ENCODE results near the gene TMEM161A. TPM values are rescaled to one million over a fixed set of nuclear protein-coding genes. Genes with fewer than 3 reads are reported as not detected.
"Not testable (repeated sequence)": the region's sequence is repeated elsewhere in the genome, so short reads cannot be mapped to it uniquely, and the experiment has no call there.

Gene TMEM161A
- polyA plus RNA-seq, 2 donors: 17.6 to 19.1 TPM

DNA sequence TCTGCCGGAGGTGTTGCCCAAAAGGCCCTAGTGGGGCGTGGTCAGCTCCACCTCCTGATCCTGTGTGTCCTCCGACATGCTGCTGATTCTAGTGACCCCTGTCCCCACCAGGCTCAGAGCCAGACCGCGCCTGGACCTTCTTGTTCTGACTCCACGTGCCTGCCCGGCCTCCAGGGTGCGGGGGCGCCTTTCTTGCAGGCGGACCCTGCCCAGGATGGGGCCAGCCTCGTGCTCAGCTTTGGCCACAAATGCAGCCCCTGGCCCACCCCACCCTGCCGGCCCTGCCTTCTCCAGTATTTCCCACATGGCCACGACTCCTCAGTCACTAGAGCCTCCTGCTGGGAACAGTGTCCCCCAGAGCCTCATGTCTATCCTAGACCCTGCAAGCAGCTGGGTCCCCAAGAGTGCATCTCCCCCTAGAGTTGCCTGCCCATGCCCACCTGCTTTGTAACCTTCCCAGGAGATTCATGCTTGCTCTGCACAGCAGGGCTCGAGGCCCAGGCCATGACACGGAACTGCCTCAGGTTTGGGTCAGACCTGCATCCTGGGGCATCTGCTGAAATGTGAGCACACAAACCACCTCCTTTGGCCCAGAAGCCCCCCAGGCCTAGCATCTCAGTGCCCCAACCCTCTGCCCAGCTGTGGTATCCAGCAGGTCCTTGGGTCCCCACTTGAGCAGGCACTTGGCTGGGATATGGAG, 27.0 kb downstream of the TMEM161A start:
- H3K27ac ChIP-seq (ENCODE audit: low read depth in 2 of 2, low read length in 1 of 2): no peak overlapping the region
- WGBS, 2 donors: 76 to 79% methylated on average over 14 to 15 of the region's 15 CpGs

DNA sequence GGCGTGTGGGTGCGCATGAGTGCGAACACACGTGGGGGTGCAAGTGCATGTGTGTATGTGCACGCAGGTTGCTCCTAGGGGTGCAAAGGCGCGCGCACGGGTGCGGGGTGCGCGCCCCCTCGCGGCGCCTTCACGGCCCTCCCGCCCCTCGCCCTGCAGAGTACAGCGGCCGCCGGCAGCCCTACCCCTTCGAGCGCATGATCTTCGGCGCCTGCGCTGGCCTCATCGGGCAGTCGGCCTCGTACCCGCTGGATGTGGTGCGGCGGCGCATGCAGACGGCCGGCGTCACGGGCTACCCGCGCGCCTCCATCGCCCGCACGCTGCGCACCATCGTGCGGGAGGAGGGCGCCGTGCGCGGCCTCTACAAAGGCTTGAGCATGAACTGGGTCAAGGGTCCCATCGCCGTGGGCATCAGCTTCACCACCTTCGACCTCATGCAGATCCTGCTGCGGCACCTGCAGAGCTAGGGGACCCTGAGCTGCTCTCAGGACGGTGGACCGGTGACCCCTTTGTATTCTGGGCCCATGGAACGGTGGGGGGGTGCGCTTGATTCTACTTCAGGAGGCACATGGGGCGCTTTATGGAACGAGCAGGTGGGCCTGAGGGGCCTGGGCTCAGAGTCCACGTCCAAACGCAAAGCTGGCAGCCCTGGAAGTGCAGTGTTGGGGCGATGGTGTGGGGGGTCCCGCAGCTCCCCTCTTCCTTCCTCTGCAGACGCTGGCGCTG, 27.7 kb downstream of the TMEM161A start:
- H3K27ac ChIP-seq (ENCODE audit: low read depth in 2 of 2, low read length in 1 of 2): no peak overlapping the region
- H3K36me3 ChIP-seq (ENCODE audit: control insufficient read depth in 2 of 2, insufficient read depth in 2 of 2, low read length in 1 of 2): peaks cover 0 to 2% of the 10 kb centered on the region in 2 donors
- H3K27me3 ChIP-seq (ENCODE audit: control insufficient read depth in 1 of 2, insufficient read depth in 2 of 2, low read length in 2 of 2): no peaks in the 10 kb centered on the region
- H3K4me3 ChIP-seq (ENCODE audit: low read depth in 1 of 2, low read length in 2 of 2): no peak overlapping the region
- no peaks in the 10 kb centered on the region for H3K9me3 ChIP-seq (ENCODE audit: control insufficient read depth in 2 of 2, insufficient read depth in 1 of 2, low read depth in 1 of 2, low read length in 1 of 2)
- WGBS, 2 donors: 25 to 29% methylated on average over 44 to 66 of the region's 66 CpGs
- peaks cover 5 to 7% of the 10 kb centered on the region in 2 donors for H3K4me1 ChIP-seq (ENCODE audit: control insufficient read depth in 2 of 2, insufficient read depth in 2 of 2, low read length in 1 of 2)

More for the DNA sequence above, 27.0 kb downstream of the TMEM161A start:
- H3K9me3 ChIP-seq (ENCODE audit: control insufficient read depth in 2 of 2, insufficient read depth in 1 of 2, low read depth in 1 of 2, low read length in 1 of 2): no peaks in the 10 kb centered on the region
- H3K4me1 ChIP-seq (ENCODE audit: control insufficient read depth in 2 of 2, insufficient read depth in 2 of 2, low read length in 1 of 2): peaks cover 4 to 5% of the 10 kb centered on the region in 2 donors
- no peak overlapping the region for H3K4me3 ChIP-seq (ENCODE audit: low read depth in 1 of 2, low read length in 2 of 2)
- peaks cover 0 to 2% of the 10 kb centered on the region in 2 donors for H3K36me3 ChIP-seq (ENCODE audit: control insufficient read depth in 2 of 2, insufficient read depth in 2 of 2, low read length in 1 of 2)
- no peaks in the 10 kb centered on the region for H3K27me3 ChIP-seq (ENCODE audit: control insufficient read depth in 1 of 2, insufficient read depth in 2 of 2, low read length in 2 of 2)

DNA sequence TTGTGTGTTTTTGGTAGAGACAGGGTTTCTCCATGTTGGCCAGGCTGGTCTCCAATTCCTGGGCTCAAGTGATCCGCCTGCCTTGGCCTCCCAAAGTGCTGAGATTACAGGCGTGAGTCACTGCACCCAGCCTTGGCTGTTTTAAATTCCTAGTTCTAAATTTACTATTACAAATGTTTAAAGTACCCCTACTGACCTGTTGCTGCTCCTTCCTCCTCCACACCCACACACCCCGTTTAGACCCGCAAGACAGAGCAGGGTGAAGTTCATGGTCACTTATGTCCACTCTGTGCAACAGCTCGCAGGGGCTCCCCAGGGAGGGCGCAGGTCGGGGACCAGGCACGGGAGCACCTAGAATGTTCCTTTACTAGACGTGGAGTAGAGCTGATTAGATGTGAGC, 28.7 kb downstream of the TMEM161A start:
- H3K9me3 ChIP-seq (ENCODE audit: control insufficient read depth in 2 of 2, insufficient read depth in 1 of 2, low read depth in 1 of 2, low read length in 1 of 2): no peaks in the 10 kb centered on the region
- no peak overlapping the region for H3K27ac ChIP-seq (ENCODE audit: low read depth in 2 of 2, low read length in 1 of 2)
- H3K27me3 ChIP-seq (ENCODE audit: control insufficient read depth in 1 of 2, insufficient read depth in 2 of 2, low read length in 2 of 2): no peaks in the 10 kb centered on the region
- 73 to 76% methylated on average over 9 of the region's 9 CpGs for WGBS, 2 donors
- H3K36me3 ChIP-seq (ENCODE audit: control insufficient read depth in 2 of 2, insufficient read depth in 2 of 2, low read length in 1 of 2): peaks cover 0 to 2% of the 10 kb centered on the region in 2 donors
- no peak overlapping the region for H3K4me3 ChIP-seq (ENCODE audit: low read depth in 1 of 2, low read length in 2 of 2)
- peaks cover 5 to 7% of the 10 kb centered on the region in 2 donors for H3K4me1 ChIP-seq (ENCODE audit: control insufficient read depth in 2 of 2, insufficient read depth in 2 of 2, low read length in 1 of 2)

DNA sequence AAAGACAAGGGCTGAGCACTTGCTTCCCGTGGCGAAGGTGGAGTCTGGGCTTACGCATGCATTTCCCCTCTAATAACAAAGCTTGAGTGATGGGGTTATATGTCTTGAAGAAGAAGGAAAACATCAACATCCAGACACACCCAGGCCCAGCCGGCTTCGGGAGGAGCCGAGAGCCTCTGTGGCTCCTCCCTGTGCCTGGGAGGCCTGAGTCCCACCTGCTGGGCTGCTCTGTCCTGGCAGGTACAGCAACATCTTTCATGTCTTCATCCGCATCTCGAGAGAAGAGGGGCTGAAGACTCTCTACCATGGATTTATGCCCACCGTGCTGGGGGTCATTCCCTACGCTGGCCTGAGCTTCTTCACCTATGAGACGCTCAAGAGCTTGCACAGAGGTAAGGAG, 30.6 kb downstream of the TMEM161A start:
- Histone ChIP-seq H3K27me3 (ENCODE audit: control insufficient read depth in 1 of 2, insufficient read depth in 2 of 2, low read length in 2 of 2) (no peaks in the 10 kb centered on the region), H3K4me1 (ENCODE audit: control insufficient read depth in 2 of 2, insufficient read depth in 2 of 2, low read length in 1 of 2) (peaks cover 5 to 7% of the 10 kb centered on the region in 2 donors), H3K27ac (ENCODE audit: low read depth in 2 of 2, low read length in 1 of 2) (no peak overlapping the region), H3K9me3 (ENCODE audit: control insufficient read depth in 2 of 2, insufficient read depth in 1 of 2, low read depth in 1 of 2, low read length in 1 of 2) (no peaks in the 10 kb centered on the region), H3K4me3 (ENCODE audit: low read depth in 1 of 2, low read length in 2 of 2) (no peak overlapping the region), H3K36me3 (ENCODE audit: control insufficient read depth in 2 of 2, insufficient read depth in 2 of 2, low read length in 1 of 2) (peaks cover 0 to 2% of the 10 kb centered on the region in 2 donors)
- 78 to 86% methylated on average over 11 of the region's 11 CpGs for WGBS, 2 donors

DNA sequence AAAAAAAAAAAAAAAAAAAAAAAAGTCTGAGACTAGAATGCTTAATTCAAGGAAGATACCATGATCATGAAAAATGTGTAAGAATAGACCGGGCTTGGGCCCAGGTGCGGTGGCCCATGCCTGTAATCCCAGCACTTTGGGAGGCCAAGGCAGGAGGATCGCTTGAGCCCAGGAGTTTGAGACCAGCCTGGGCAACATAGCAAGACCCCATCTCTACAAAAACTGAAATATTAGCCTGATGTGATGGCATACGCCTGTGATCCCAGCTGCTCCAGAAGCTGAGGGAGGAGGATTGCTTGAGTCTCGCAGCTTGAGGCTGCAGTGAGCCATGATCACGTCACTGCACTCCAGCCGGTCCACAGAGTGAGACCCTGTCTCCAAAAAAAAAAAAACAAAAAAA, 31.3 kb downstream of the TMEM161A start:
- H3K27ac ChIP-seq (ENCODE audit: low read depth in 2 of 2, low read length in 1 of 2); H3K27me3 ChIP-seq (ENCODE audit: control insufficient read depth in 1 of 2, insufficient read depth in 2 of 2, low read length in 2 of 2); H3K9me3 ChIP-seq (ENCODE audit: control insufficient read depth in 2 of 2, insufficient read depth in 1 of 2, low read depth in 1 of 2, low read length in 1 of 2); H3K4me3 ChIP-seq (ENCODE audit: low read depth in 1 of 2, low read length in 2 of 2); H3K4me1 ChIP-seq (ENCODE audit: control insufficient read depth in 2 of 2, insufficient read depth in 2 of 2, low read length in 1 of 2); H3K36me3 ChIP-seq (ENCODE audit: control insufficient read depth in 2 of 2, insufficient read depth in 2 of 2, low read length in 1 of 2): not testable (repeated sequence)
- 97 to 98% methylated on average over 7 of the region's 7 CpGs for WGBS, 2 donors

DNA sequence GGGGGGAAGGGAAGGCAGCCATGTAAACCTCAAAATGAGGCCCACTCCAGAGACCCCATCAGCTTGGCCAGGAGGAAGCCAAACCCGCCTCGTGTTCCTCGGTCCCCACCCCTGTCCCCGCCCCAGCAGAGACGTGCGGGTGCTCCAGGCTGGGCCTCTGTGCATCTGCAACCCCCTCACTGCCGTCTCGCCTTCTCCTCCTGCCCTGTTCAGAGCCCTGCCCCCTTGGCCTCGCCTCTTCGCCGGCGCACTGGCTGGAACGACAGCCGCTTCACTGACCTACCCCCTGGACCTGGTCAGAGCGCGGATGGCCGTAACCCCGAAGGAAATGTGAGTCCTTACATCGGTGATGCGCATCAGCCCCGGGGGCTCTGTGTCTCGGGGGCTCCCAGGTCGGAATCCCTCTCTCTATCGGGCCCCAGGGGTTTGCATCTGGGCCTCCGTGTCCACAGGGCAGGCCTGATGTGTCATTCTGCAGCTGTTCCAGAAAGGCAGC, 32.2 kb downstream of the TMEM161A start:
- H3K4me3 ChIP-seq (ENCODE audit: low read depth in 1 of 2, low read length in 2 of 2): peak overlapping the region; percentile 12 to 21
- no peak overlapping the region for H3K27ac ChIP-seq (ENCODE audit: low read depth in 2 of 2, low read length in 1 of 2)
- peaks cover 0 to 3% of the 10 kb centered on the region in 2 donors for H3K9me3 ChIP-seq (ENCODE audit: control insufficient read depth in 2 of 2, insufficient read depth in 1 of 2, low read depth in 1 of 2, low read length in 1 of 2)
- H3K27me3 ChIP-seq (ENCODE audit: control insufficient read depth in 1 of 2, insufficient read depth in 2 of 2, low read length in 2 of 2): no peaks in the 10 kb centered on the region
- peaks cover 0 to 8% of the 10 kb centered on the region in 2 donors for H3K36me3 ChIP-seq (ENCODE audit: control insufficient read depth in 2 of 2, insufficient read depth in 2 of 2, low read length in 1 of 2)
- H3K4me1 ChIP-seq (ENCODE audit: control insufficient read depth in 2 of 2, insufficient read depth in 2 of 2, low read length in 1 of 2): peaks cover 5 to 7% of the 10 kb centered on the region in 2 donors
- WGBS, 2 donors: 36 to 42% methylated on average over 25 of the region's 25 CpGs

DNA sequence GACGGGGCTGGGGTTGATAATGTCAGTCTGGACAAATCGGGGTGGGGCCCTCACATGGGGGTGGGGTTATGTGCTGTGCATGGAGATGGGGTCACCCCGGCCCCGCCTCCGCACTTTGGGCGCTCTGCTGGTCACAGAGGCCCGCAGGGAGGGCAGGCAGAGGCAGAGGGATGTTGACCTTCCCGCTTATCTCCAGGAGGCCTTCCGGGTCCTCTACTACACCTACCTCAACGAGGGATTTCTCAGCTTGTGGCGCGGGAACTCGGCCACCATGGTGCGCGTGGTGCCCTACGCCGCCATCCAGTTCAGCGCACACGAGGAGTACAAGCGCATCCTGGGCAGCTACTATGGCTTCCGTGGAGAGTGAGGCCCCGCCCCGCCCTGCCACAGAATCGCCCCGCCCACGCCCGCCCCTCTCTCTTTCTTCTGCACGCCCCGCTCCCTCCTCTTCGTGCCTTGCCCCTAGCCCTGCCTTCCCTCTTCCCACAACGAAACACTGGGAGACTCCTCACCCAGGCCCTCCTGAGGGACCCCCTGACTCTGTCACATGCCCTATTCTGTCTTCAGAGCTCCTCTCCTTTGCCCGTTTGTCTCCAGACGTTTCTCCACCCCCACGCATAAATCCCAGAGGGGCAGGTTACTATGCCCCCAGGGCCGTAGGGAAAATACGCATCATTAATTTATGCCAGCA, 32.8 kb downstream of the TMEM161A start:
- Histone ChIP-seq H3K27ac (ENCODE audit: low read depth in 2 of 2, low read length in 1 of 2) (peak overlapping the region in 1 of 2 donors; percentile 62), H3K27me3 (ENCODE audit: control insufficient read depth in 1 of 2, insufficient read depth in 2 of 2, low read length in 2 of 2) (no peaks in the 10 kb centered on the region), H3K4me1 (ENCODE audit: control insufficient read depth in 2 of 2, insufficient read depth in 2 of 2, low read length in 1 of 2) (peaks cover 3 to 4% of the 10 kb centered on the region in 2 donors), H3K9me3 (ENCODE audit: control insufficient read depth in 2 of 2, insufficient read depth in 1 of 2, low read depth in 1 of 2, low read length in 1 of 2) (peaks cover 0 to 3% of the 10 kb centered on the region in 2 donors), H3K4me3 (ENCODE audit: low read depth in 1 of 2, low read length in 2 of 2) (peak overlapping the region; percentile 21 to 31), H3K36me3 (ENCODE audit: control insufficient read depth in 2 of 2, insufficient read depth in 2 of 2, low read length in 1 of 2) (peaks cover 0 to 8% of the 10 kb centered on the region in 2 donors)
- 26 to 28% methylated on average over 31 to 36 of the region's 36 CpGs for WGBS, 2 donors

DNA sequence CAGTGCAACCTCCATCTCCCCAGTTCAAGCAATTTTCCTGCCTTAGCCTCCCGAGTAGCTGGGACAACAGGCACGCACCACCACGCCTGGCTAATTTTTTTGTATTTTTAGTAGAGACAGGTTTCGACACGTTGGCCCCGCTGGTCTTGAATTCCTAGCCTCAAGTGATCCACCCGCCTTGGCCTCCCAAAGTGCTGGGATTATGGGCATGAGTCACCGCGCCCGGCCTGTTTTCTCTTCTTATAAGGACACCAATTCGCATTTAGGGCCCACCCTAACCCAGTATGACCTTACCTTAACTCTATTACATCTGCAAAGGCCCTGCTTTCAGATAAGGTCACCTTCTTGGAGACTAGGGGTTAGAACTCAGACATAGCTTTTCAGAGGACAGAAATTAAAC, 35.1 kb downstream of the TMEM161A start:
- Histone ChIP-seq H3K9me3 (ENCODE audit: control insufficient read depth in 2 of 2, insufficient read depth in 1 of 2, low read depth in 1 of 2, low read length in 1 of 2) (peaks cover 0 to 3% of the 10 kb centered on the region in 2 donors), H3K27ac (ENCODE audit: low read depth in 2 of 2, low read length in 1 of 2) (peak overlapping the region in 1 of 2 donors; percentile 14), H3K27me3 (ENCODE audit: control insufficient read depth in 1 of 2, insufficient read depth in 2 of 2, low read length in 2 of 2) (no peaks in the 10 kb centered on the region), H3K4me3 (ENCODE audit: low read depth in 1 of 2, low read length in 2 of 2) (no peak overlapping the region), H3K4me1 (ENCODE audit: control insufficient read depth in 2 of 2, insufficient read depth in 2 of 2, low read length in 1 of 2) (peaks cover 0 to 3% of the 10 kb centered on the region in 2 donors), H3K36me3 (ENCODE audit: control insufficient read depth in 2 of 2, insufficient read depth in 2 of 2, low read length in 1 of 2) (peaks cover 0 to 8% of the 10 kb centered on the region in 2 donors)
- WGBS, 2 donors: 60 to 74% methylated on average over 11 of the region's 11 CpGs

DNA sequence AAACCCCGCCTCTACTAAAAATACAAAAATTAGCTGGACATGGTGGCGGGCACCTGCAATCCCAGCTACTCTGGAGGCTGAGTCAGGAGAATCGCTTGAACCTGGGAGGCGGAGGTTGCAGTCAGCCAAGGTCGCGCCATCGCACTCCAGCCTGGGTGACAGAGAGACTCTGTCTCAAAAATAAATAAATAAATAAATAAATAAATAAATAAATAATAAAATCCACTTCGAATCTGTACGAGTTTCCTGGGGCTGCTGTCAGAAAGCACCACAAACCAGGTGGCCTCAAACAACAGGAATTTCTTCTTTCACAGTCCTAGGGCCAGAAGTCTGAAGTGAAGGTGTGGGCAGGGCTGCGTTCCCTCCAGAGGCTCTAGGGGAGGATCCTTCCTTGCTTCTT, 35.7 kb downstream of the TMEM161A start:
- H3K4me3 ChIP-seq (ENCODE audit: low read depth in 1 of 2, low read length in 2 of 2); H3K9me3 ChIP-seq (ENCODE audit: control insufficient read depth in 2 of 2, insufficient read depth in 1 of 2, low read depth in 1 of 2, low read length in 1 of 2); H3K27ac ChIP-seq (ENCODE audit: low read depth in 2 of 2, low read length in 1 of 2); H3K36me3 ChIP-seq (ENCODE audit: control insufficient read depth in 2 of 2, insufficient read depth in 2 of 2, low read length in 1 of 2); H3K4me1 ChIP-seq (ENCODE audit: control insufficient read depth in 2 of 2, insufficient read depth in 2 of 2, low read length in 1 of 2); H3K27me3 ChIP-seq (ENCODE audit: control insufficient read depth in 1 of 2, insufficient read depth in 2 of 2, low read length in 2 of 2): not testable (repeated sequence)
- 98% methylated on average over 10 of the region's 10 CpGs for WGBS, 2 donors

All from esophagus (tissue), 2 donors.